ENCODE measurements around the gene NSUN6.

- TF ChIP-seq CTCF (optimal IDR thresholded peaks at IDR 0.05 in 1 of 3, IDR thresholded peaks at IDR 0.05 in 1 of 3, conservative IDR thresholded peaks at IDR 0.05 in 1 of 3; ENCODE audit: extremely low read depth in 1 of 3, insufficient read depth in 2 of 3, low read length in 3 of 3) = no peak
- no peak for TF ChIP-seq EZH2 (IDR thresholded peaks at IDR 0.05; ENCODE audit: low read length)
Measured at GRCh38 chr10:18532881-18533535, 118.4 kb downstream of the NSUN6 start.
